SK-N-SH treated with all-trans-retinoic acid at 6 μM for 48 hours (cell line): ENCODE results near the gene ORAI1.

ENCODE experiments used
- ARNTL ChIP-seq: fragments of 450-650 bp; formaldehyde crosslinking; IDR thresholded peaks from 2 replicates; pipeline ENCODE4 v1.5.0; 2020; ENCODE audit warnings: low read depth, mild to moderate bottlenecking, moderate library complexity, borderline replicate concordance
- CSRNP3 ChIP-seq: fragments of 250-450 bp; sonication (Bioruptor Pico); IDR thresholded peaks from 2 replicates; pipeline ENCODE4 v1.5.1; 2021; ENCODE audit warnings: mild to moderate bottlenecking, moderate library complexity
- ESRRG ChIP-seq: fragments of 250-450 bp; sonication (Bioruptor Pico); IDR thresholded peaks from 2 replicates; pipeline ENCODE4 v1.6.1; 2021; ENCODE audit warnings: mild to moderate bottlenecking
- POU6F1 ChIP-seq: fragments of 250-450 bp; sonication (Bioruptor Pico); IDR thresholded peaks from 2 replicates; pipeline ENCODE4 v1.8.0; 2021; ENCODE audit warnings: low read depth, mild to moderate bottlenecking, moderate library complexity, borderline replicate concordance
- PPARA ChIP-seq: fragments of 250-450 bp; sonication (Bioruptor Pico); IDR thresholded peaks from 2 replicates; pipeline ENCODE4 v1.5.0; 2020; ENCODE audit warnings: mild to moderate bottlenecking, borderline replicate concordance
- RARB ChIP-seq: fragments of 250-450 bp; sonication (Bioruptor Pico); IDR thresholded peaks from 2 replicates; pipeline ENCODE4 v1.8.0; 2021; ENCODE audit warnings: mild to moderate bottlenecking, moderate library complexity
- ZC3H10 ChIP-seq: fragments of 250-450 bp; sonication (Bioruptor Pico); IDR thresholded peaks from 2 replicates; pipeline ENCODE4 v1.5.1; 2021; ENCODE audit warnings: mild to moderate bottlenecking, moderate library complexity
- ZFP3 ChIP-seq: fragments of 250-450 bp; sonication (Bioruptor Pico); IDR thresholded peaks from 2 replicates; pipeline ENCODE4 v1.5.0; 2020; ENCODE audit warnings: mild to moderate bottlenecking, moderate library complexity
- ZFP30 ChIP-seq: fragments of 450-650 bp; formaldehyde crosslinking; IDR thresholded peaks from 2 replicates; pipeline ENCODE4 v1.5.0; 2022; ENCODE audit warnings: mild to moderate bottlenecking, moderate library complexity
- ZNF70 ChIP-seq: fragments of 450-650 bp; formaldehyde crosslinking; IDR thresholded peaks from 2 replicates; pipeline ENCODE4 v1.5.0; 2020; ENCODE audit warnings: mild to moderate bottlenecking, moderate library complexity
- ZNF8 ChIP-seq: fragments of 450-650 bp; formaldehyde crosslinking; IDR thresholded peaks from 2 replicates; pipeline ENCODE4 v1.5.0; 2020; ENCODE audit warnings: mild to moderate bottlenecking, moderate library complexity
- TF ChIP-seq, protein P1 (sequence below): fragments of 250-450 bp; sonication (Bioruptor Pico); IDR thresholded peaks from 2 replicates; pipeline ENCODE4 v1.5.1; 2020; ENCODE audit warnings: low read depth, mild to moderate bottlenecking, moderate library complexity

- TF ChIP-seq ARNTL (CRISPR knock-in tag) (no peak), ESRRG (no peak), RARB (CRISPR knock-in tag) (no peak), ZNF8 (CRISPR knock-in tag) (no peak), ZC3H10 (CRISPR knock-in tag) (no peak), ZFP3 (CRISPR knock-in tag) (no peak), ZNF70 (no peak), ZFP30 (CRISPR knock-in tag) (no peak), CSRNP3 (CRISPR knock-in tag) (no peak), POU6F1 (no peak), PPARA (CRISPR knock-in tag) (no peak)
- TF ChIP-seq, protein P1, sequence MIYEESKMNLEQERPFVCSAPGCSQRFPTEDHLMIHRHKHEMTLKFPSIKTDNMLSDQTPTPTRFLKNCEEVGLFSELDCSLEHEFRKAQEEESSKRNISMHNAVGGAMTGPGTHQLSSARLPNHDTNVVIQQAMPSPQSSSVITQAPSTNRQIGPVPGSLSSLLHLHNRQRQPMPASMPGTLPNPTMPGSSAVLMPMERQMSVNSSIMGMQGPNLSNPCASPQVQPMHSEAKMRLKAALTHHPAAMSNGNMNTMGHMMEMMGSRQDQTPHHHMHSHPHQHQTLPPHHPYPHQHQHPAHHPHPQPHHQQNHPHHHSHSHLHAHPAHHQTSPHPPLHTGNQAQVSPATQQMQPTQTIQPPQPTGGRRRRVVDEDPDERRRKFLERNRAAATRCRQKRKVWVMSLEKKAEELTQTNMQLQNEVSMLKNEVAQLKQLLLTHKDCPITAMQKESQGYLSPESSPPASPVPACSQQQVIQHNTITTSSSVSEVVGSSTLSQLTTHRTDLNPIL = no peak
Measured at GRCh38 chr12:121653999-121654398, 27.7 kb downstream of the ORAI1 start.
